Measurements from ENCODE around the gene CABCOCO1. TPM values are rescaled to one million over a fixed set of nuclear protein-coding genes. Genes with fewer than 3 reads are reported as not detected.

The CABCOCO1 gene
- polyA plus RNA-seq, 1 experiment: 1.1 TPM

DNA sequence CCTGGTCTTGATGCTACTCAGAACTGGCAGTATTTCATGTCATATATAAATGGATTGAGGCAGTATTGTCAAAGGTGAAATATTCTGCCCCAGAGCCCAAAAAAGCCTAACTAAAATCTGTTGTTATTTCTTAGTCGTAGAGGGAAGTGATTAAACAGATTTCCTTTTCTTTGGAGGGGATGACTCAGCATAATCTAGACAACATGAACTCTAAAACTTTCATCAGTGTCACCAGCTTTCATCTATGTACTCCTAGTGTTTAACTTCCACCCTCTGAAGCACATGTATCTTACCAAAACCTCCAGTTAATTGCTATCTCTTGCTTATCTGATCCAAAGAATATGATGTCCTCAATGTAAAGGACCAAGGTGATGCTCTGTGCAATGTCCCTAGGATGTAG, 141.7 kb downstream of the CABCOCO1 start:
- Histone ChIP-seq H3K4me3 (ENCODE audit: low read depth, low read length) (no peak overlapping the region), H3K27ac (ENCODE audit: low read depth, low read length) (no peak overlapping the region), H3K27me3 (ENCODE audit: control insufficient read depth, insufficient read depth, low read length) (no peaks in the 10 kb centered on the region), H3K9me3 (ENCODE audit: control insufficient read depth, insufficient read depth, low read length) (no peaks in the 10 kb centered on the region)
- ChIA-PET CTCF (interaction anchor here (1.3 kb wide), 1 partner anchor 440 kb away, joined by 3 read pairs; no protein-coding TSS in a partner anchor), POLR2A (no interaction called here)
- TF ChIP-seq, protein P1, sequence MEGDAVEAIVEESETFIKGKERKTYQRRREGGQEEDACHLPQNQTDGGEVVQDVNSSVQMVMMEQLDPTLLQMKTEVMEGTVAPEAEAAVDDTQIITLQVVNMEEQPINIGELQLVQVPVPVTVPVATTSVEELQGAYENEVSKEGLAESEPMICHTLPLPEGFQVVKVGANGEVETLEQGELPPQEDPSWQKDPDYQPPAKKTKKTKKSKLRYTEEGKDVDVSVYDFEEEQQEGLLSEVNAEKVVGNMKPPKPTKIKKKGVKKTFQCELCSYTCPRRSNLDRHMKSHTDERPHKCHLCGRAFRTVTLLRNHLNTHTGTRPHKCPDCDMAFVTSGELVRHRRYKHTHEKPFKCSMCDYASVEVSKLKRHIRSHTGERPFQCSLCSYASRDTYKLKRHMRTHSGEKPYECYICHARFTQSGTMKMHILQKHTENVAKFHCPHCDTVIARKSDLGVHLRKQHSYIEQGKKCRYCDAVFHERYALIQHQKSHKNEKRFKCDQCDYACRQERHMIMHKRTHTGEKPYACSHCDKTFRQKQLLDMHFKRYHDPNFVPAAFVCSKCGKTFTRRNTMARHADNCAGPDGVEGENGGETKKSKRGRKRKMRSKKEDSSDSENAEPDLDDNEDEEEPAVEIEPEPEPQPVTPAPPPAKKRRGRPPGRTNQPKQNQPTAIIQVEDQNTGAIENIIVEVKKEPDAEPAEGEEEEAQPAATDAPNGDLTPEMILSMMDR (IDR thresholded peaks at IDR 0.05; ENCODE audit: low read depth, low read length): no peak
- DNase-seq (ENCODE audit: low read depth, low spot score): no peak

DNA sequence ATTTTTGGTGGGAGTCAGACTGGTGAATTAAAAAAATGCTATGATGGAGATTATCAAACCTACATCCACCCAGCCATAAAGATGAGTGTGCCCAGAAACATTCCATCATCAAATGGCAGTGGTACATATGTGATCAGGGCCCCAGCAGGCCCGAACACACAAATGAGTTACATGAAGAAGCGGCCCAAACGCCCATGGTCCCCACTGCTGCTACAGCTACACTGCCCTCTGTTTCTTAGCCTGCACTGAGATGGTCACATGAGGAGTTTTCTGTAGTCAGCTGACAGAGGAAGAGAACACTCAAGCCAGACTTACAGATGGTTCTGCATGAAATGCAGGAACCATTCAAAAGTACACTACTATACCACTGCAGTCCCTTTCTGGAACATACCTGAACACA, 142.4 kb downstream of the CABCOCO1 start:
- ChIA-PET CTCF (no interaction called here), POLR2A (no interaction called here)

DNA sequence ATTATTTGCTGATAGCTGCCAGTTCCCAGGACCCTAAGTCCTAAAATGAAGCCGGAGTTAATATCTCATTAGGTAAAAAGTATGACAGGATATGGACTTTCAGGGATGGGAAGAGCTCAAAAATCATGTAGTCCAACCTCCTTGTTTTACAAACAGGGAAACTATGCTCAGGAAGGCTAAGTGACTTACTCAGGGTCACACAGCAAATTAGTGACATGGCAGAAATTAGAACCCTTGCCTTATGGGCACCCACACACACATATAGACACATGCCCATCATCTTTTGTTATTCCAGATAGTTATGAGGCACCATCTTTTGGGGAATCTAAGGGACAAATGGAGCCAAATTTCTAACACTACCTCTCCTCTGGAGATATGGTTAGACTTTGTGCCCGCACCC, 147.5 kb downstream of the CABCOCO1 start:
- TF ChIP-seq, protein P1 (IDR thresholded peaks at IDR 0.05; ENCODE audit: low read depth, low read length): no peak
- DNase-seq (ENCODE audit: low read depth, low spot score): no peak
- no peaks in the 10 kb centered on the region for H3K27me3 ChIP-seq (ENCODE audit: control insufficient read depth, insufficient read depth, low read length)
- CTCF ChIA-PET: interaction anchor here (0.9 to 1.5 kb wide), 2 partner anchors 14 to 87 kb away, joined by 3 read pairs; no protein-coding TSS in a partner anchor
- H3K9me3 ChIP-seq (ENCODE audit: control insufficient read depth, insufficient read depth, low read length): no peaks in the 10 kb centered on the region
- H3K27ac ChIP-seq (ENCODE audit: low read depth, low read length): no peak overlapping the region
- H3K4me3 ChIP-seq (ENCODE audit: low read depth, low read length): no peak overlapping the region
- POLR2A ChIA-PET: no interaction called here

More for the DNA sequence above, 142.4 kb downstream of the CABCOCO1 start:
- no peak overlapping the region for H3K27ac ChIP-seq (ENCODE audit: low read depth, low read length)
- H3K9me3 ChIP-seq (ENCODE audit: control insufficient read depth, insufficient read depth, low read length): no peaks in the 10 kb centered on the region
- TF ChIP-seq, protein P1 (IDR thresholded peaks at IDR 0.05; ENCODE audit: low read depth, low read length): no peak
- no peaks in the 10 kb centered on the region for H3K27me3 ChIP-seq (ENCODE audit: control insufficient read depth, insufficient read depth, low read length)
- no peak for DNase-seq (ENCODE audit: low read depth, low spot score)
- H3K4me3 ChIP-seq (ENCODE audit: low read depth, low read length): no peak overlapping the region

DNA sequence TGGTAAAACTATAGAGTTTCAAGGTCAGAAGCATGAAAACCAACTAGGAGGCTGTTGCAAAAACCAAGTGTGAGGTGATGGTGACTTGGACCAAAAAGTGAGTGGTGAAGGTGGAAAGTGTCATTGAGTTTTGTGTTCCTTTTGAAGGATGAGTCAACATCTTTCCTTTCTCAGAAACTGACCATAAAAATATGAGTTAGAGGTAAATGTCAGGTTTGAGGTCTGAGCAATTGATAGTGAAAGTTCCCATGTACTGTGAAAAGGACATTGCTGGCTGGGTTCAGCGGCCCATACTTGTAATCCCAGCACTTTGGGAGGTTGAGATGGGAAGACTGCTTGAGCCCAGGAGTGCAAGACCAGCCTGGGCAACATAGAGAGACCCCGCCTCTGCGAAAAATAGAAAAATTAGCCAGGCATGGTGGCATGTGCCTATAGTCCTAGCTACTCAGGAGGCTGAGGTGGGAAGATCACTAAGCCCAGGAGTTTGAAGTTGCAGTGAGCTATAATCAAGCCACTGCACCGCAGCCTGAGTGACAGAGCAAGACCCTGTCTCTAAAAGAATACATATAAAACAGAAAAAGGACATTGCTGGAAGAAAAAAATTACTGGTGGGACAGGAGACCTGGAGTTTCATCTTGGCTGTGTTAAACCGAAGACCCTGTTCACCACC, 149.5 kb downstream of the CABCOCO1 start:
- ChIA-PET POLR2A (no interaction called here), CTCF (no interaction called here)
- no peaks in the 10 kb centered on the region for H3K27me3 ChIP-seq (ENCODE audit: control insufficient read depth, insufficient read depth, low read length)
- no peak overlapping the region for H3K4me3 ChIP-seq (ENCODE audit: low read depth, low read length)
- TF ChIP-seq, protein P1 (IDR thresholded peaks at IDR 0.05; ENCODE audit: low read depth, low read length): no peak
- no peak for DNase-seq (ENCODE audit: low read depth, low spot score)
- H3K9me3 ChIP-seq (ENCODE audit: control insufficient read depth, insufficient read depth, low read length): no peaks in the 10 kb centered on the region
- H3K27ac ChIP-seq (ENCODE audit: low read depth, low read length): no peak overlapping the region

DNA sequence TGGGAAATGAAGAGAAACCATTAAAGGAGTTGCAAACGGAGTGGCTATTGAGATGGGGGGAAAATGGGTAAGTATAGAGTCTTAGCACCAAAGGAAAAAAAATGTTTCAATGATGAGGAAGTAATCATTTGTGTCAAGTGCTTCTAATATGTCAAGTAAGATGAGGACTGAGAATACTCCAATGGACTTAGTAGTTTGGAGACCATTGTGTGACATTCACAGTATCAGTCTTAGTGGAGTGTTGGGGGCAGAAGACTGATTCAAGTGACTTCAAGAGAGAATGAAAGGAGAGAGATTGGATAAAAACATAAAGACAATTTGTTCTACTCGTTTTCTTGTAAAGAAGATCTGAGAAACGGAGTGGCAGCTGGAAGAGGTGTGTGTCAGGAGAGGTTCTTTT, 150.2 kb downstream of the CABCOCO1 start:
- DNase-seq (ENCODE audit: low read depth, low spot score): no peak
- Histone ChIP-seq H3K4me3 (ENCODE audit: low read depth, low read length) (no peak overlapping the region), H3K27me3 (ENCODE audit: control insufficient read depth, insufficient read depth, low read length) (no peaks in the 10 kb centered on the region), H3K9me3 (ENCODE audit: control insufficient read depth, insufficient read depth, low read length) (no peaks in the 10 kb centered on the region), H3K27ac (ENCODE audit: low read depth, low read length) (no peak overlapping the region)
- ChIA-PET CTCF (no interaction called here), POLR2A (no interaction called here)
- TF ChIP-seq, protein P1 (IDR thresholded peaks at IDR 0.05; ENCODE audit: low read depth, low read length): no peak

Measured in AG04450 (cell line).